HepG2 (cell line): ENCODE data around the gene PARP15. TPM values are rescaled to one million over a fixed set of nuclear protein-coding genes. Genes with fewer than 3 reads are reported as not detected.

Experiments
- AKAP8 ChIP-seq: sonication (generic); formaldehyde crosslinking; IDR thresholded peaks from 2 replicates; pipeline ENCODE4 v1.5.1; 2020; ENCODE audit warnings: mild to moderate bottlenecking, missing genetic modification reagents
- ATF1 ChIP-seq: IDR thresholded peaks from 2 replicates; pipeline ENCODE4 v1.6.1; 2016; ENCODE audit warnings: mild to moderate bottlenecking, control low read depth
- EZH2 ChIP-seq: conservative IDR thresholded peaks from 2 replicates; pipeline ENCODE4 v1.6.1; 2012; ENCODE audit warnings: mild to moderate bottlenecking, low read depth, low read length, moderate library complexity
- FOXA3 ChIP-seq: IDR thresholded peaks from 2 replicates; pipeline ENCODE4 v1.6.1; 2016; ENCODE audit warnings: missing genetic modification reagents, missing compliant biosample characterization
- GABPB1 ChIP-seq: IDR thresholded peaks from 2 replicates; pipeline ENCODE4 v1.6.1; 2016; ENCODE audit warnings: mild to moderate bottlenecking, missing genetic modification reagents, moderate library complexity, missing compliant biosample characterization
- HNRNPH1 ChIP-seq: fragments of 200-400 bp; formaldehyde crosslinking; optimal IDR thresholded peaks from 2 replicates; pipeline ENCODE3; 2017; ENCODE audit warnings: mild to moderate bottlenecking, low read depth, low read length
- JDP2 ChIP-seq: sonication (generic); formaldehyde crosslinking; IDR thresholded peaks from 2 replicates; pipeline ENCODE4 v1.8.1; 2022; ENCODE audit warnings: missing genetic modification reagents, borderline replicate concordance
- KDM2A ChIP-seq: sonication (generic); formaldehyde crosslinking; IDR thresholded peaks from 2 replicates; pipeline ENCODE4 v1.4.0; 2020; ENCODE audit warnings: low read depth, missing genetic modification reagents, borderline replicate concordance
- MATR3 ChIP-seq: sonication (generic); formaldehyde crosslinking; IDR thresholded peaks from 2 replicates; pipeline ENCODE4 v1.4.0; 2020; ENCODE audit warnings: missing genetic modification reagents
- MED13 ChIP-seq: sonication (generic); formaldehyde crosslinking; IDR thresholded peaks from 2 replicates; pipeline ENCODE4 v1.5.0; 2020; ENCODE audit warnings: missing genetic modification reagents
- NCOR1 ChIP-seq: fragments of 200-600 bp; sonication (generic); IDR thresholded peaks from 2 replicates; pipeline ENCODE4 v1.7.0; 2017; ENCODE audit warnings: antibody characterized with exemption, low read length, borderline replicate concordance
- PRDM4 ChIP-seq: sonication (generic); formaldehyde crosslinking; IDR thresholded peaks from 2 replicates; pipeline ENCODE4 v1.9.0; 2021; ENCODE audit warnings: missing genetic modification reagents, borderline replicate concordance
- REXO4 ChIP-seq: sonication (generic); formaldehyde crosslinking; IDR thresholded peaks from 2 replicates; pipeline ENCODE4 v1.8.0; 2022; ENCODE audit warnings: missing genetic modification reagents, mild to moderate bottlenecking, borderline replicate concordance
- SPEN ChIP-seq: sonication (generic); formaldehyde crosslinking; IDR thresholded peaks from 2 replicates; pipeline ENCODE4 v1.5.1; 2020; ENCODE audit warnings: low read depth, mild to moderate bottlenecking, missing genetic modification reagents
- TARDBP ChIP-seq: sonication (generic); formaldehyde crosslinking; IDR thresholded peaks from 2 replicates; pipeline ENCODE4 v1.8.0; 2022; ENCODE audit warnings: mild to moderate bottlenecking, missing genetic modification reagents
- TMF1 ChIP-seq: sonication (generic); formaldehyde crosslinking; IDR thresholded peaks from 2 replicates; pipeline ENCODE4 v1.8.1; 2022; ENCODE audit warnings: low read depth, missing genetic modification reagents
- TP53 ChIP-seq: sonication (generic); formaldehyde crosslinking; conservative IDR thresholded peaks from 2 replicates; pipeline ENCODE4 v1.4.0; 2020; ENCODE audit warnings: missing genetic modification reagents
- ZMYM4 ChIP-seq: sonication (generic); formaldehyde crosslinking; IDR thresholded peaks from 2 replicates; pipeline ENCODE4 v1.8.1; 2023; ENCODE audit warnings: mild to moderate bottlenecking, missing genetic modification reagents
- ZNF232 ChIP-seq: sonication (generic); formaldehyde crosslinking; IDR thresholded peaks from 2 replicates; pipeline ENCODE4 v1.4.0; 2020; ENCODE audit warnings: missing genetic modification reagents, borderline replicate concordance
- ZNF280D ChIP-seq: sonication (generic); formaldehyde crosslinking; IDR thresholded peaks from 2 replicates; pipeline ENCODE4 v1.5.1; 2020; ENCODE audit warnings: mild to moderate bottlenecking, missing genetic modification reagents
- ZNF382 ChIP-seq: sonication (generic); formaldehyde crosslinking; IDR thresholded peaks from 2 replicates; pipeline ENCODE4 v1.5.0; 2020; ENCODE audit warnings: missing genetic modification reagents, mild to moderate bottlenecking, borderline replicate concordance
- ZNF703 ChIP-seq: sonication (generic); formaldehyde crosslinking; IDR thresholded peaks from 2 replicates; pipeline ENCODE4 v1.5.1; 2020; ENCODE audit warnings: missing genetic modification reagents, mild to moderate bottlenecking, moderate library complexity, borderline replicate concordance
- ZNF841 ChIP-seq: sonication (generic); formaldehyde crosslinking; IDR thresholded peaks from 2 replicates; pipeline ENCODE4 v1.8.1; 2023; ENCODE audit warnings: missing genetic modification reagents, borderline replicate concordance
- ZNF850 ChIP-seq: sonication (generic); formaldehyde crosslinking; conservative IDR thresholded peaks from 2 replicates; pipeline ENCODE4 v1.9.0; 2021; ENCODE audit warnings: mild to moderate bottlenecking, missing genetic modification reagents
- ZNF891 ChIP-seq: sonication (generic); formaldehyde crosslinking; IDR thresholded peaks from 2 replicates; pipeline ENCODE4 v1.5.0; 2020; ENCODE audit warnings: mild to moderate bottlenecking, missing genetic modification reagents
- ZSCAN12 ChIP-seq: sonication (generic); formaldehyde crosslinking; IDR thresholded peaks from 2 replicates; pipeline ENCODE4 v1.9.0; 2021; ENCODE audit warnings: mild to moderate bottlenecking, missing genetic modification reagents
- ZSCAN20 ChIP-seq: sonication (generic); formaldehyde crosslinking; IDR thresholded peaks from 2 replicates; pipeline ENCODE4 v1.4.0; 2020; ENCODE audit warnings: missing genetic modification reagents, mild to moderate bottlenecking, borderline replicate concordance
- ZZZ3 ChIP-seq: sonication (generic); formaldehyde crosslinking; IDR thresholded peaks from 2 replicates; pipeline ENCODE4 v1.4.0; 2020; ENCODE audit warnings: missing genetic modification reagents, mild to moderate bottlenecking, borderline replicate concordance
- polyA plus RNA-seq, 8 experiments: library from polyadenylated mRNA; depleted of rRNA in 3 of 8; stranded (reverse) in 7 of 8; unstranded in 1 of 8; fragments of >200 nt; fragmentation: Illumina TruSeq in 4 of 8; extraction: Trizol in 4 of 8; gene quantifications; 2 replicates each; pipeline versions ENCODE4 v1.2.1 to v1.2.3, GENCODE V29; 2011 to 2016; ENCODE audit warnings: low read depth in 4 of 8, missing spikeins in 1 of 8, mixed read lengths in 1 of 8; ENCODE audit not compliant: insufficient read depth in 1 of 8
- total RNA-seq, 5 experiments: library from RNA; depleted of rRNA; stranded (reverse); fragments of >200 nt; fragmentation: Illumina TruSeq; extraction: Trizol; gene quantifications; 2 replicates each; pipeline ENCODE4 v1.2.3, GENCODE V29; 2016; ENCODE audit warnings: low read depth in 1 of 5

The PARP15 gene
- total and polyA plus RNA-seq, 2 of the 13 experiments (the other 11 are each of a cell fraction or from before 2014, with no cell fraction given): 0.02 TPM; not detected in 1

GRCh38 chr3:122572940-122573412 is 4.5 kb upstream of the PARP15 start (continued):
- no peak for TF ChIP-seq AKAP8 (CRISPR knock-in tag)
- no peak for TF ChIP-seq ZNF841 (CRISPR knock-in tag)
- no peak for TF ChIP-seq EZH2
- peak; percentile 66 for TF ChIP-seq FOXA3
- TF ChIP-seq ZNF891 (CRISPR knock-in tag): no peak
- TF ChIP-seq ZNF703 (CRISPR knock-in tag): no peak
- TF ChIP-seq ZNF850 (CRISPR knock-in tag): no peak
- TF ChIP-seq ZZZ3 (CRISPR knock-in tag): no peak
- peak; percentile 32; the same call in 1 of the 2 replicates for TF ChIP-seq TARDBP (CRISPR knock-in tag)
- TF ChIP-seq ZNF382 (CRISPR knock-in tag): no peak
- TF ChIP-seq ZMYM4 (CRISPR knock-in tag): peak; percentile 60
- no peak for TF ChIP-seq NCOR1
- 0 out of 2 replicates have a peak, but pooled peaks have one; percentile 21 for TF ChIP-seq ZNF232 (CRISPR knock-in tag)
- TF ChIP-seq ZNF280D (CRISPR knock-in tag): no peak
- TF ChIP-seq ATF1 (CRISPR knock-in tag): no peak
- no peak for TF ChIP-seq ZSCAN20
- TF ChIP-seq ZSCAN12 (CRISPR knock-in tag): no peak
- no peak for TF ChIP-seq TMF1 (CRISPR knock-in tag)
- 0 out of 2 replicates have a peak, but pooled peaks have one; percentile 28 for TF ChIP-seq SPEN (CRISPR knock-in tag)
- no peak for TF ChIP-seq PRDM4 (CRISPR knock-in tag)
- no peak for TF ChIP-seq MATR3 (CRISPR knock-in tag)
- no peak for TF ChIP-seq REXO4 (CRISPR knock-in tag)
- no peak for TF ChIP-seq JDP2
- no peak for TF ChIP-seq MED13 (CRISPR knock-in tag)
- 0 out of 2 replicates have a peak, but pooled peaks have one; percentile 43 for TF ChIP-seq TP53
- no peak for TF ChIP-seq HNRNPH1
- 0 out of 2 replicates have a peak, but pooled peaks have one; percentile 25 for TF ChIP-seq KDM2A (CRISPR knock-in tag)
- TF ChIP-seq GABPB1 (CRISPR knock-in tag): peak; percentile 14; the same call in 1 of the 2 replicates
